ENCODE measurements around the gene WDFY3. TPM values are rescaled to one million over a fixed set of nuclear protein-coding genes. Genes with fewer than 3 reads are reported as not detected.

Gene WDFY3
- polyA plus RNA-seq, 1 of the 3 experiments (the other 2 are of a cell fraction): 13.8 TPM

GRCh38 chr4:84726356-84726755 lies 240.1 kb downstream of the WDFY3 start:
- ChIA-PET POLR2A (no interaction called here), CTCF (interaction anchor here (1.2 to 1.4 kb wide), 2 partner anchors 18 to 245 kb away, joined by 3 to 4 read pairs; no protein-coding TSS in a partner anchor)
- Histone ChIP-seq H3K27me3 (ENCODE audit: insufficient read depth) (no peaks in the 10 kb centered on the region), H3K9ac (no peak overlapping the region), H3K9me2 (no peaks in the 10 kb centered on the region), H3K27ac (ENCODE audit: low read depth in 2 of 2, low read length in 1 of 2) (peak overlapping the region in 1 of 2 experiments; percentile 20; a peak in 2 of 4 replicates), H3K4me3 (ENCODE audit: low read depth in 2 of 2, low read length in 1 of 2) (no peak overlapping the region), H3F3A (replicated peaks; ENCODE audit: insufficient read depth) (no peaks in the 10 kb centered on the region), H3K4me1 (ENCODE audit: control insufficient read depth in 1 of 2, insufficient read depth in 2 of 2, low read depth in 1 of 2, low read length in 1 of 2) (no peaks in the 10 kb centered on the region; a peak in 1 of 4 replicates), H2AFZ (ENCODE audit: low read depth) (no peak overlapping the region), H3K36me3 (replicated peaks in 1 of 2; ENCODE audit: control insufficient read depth in 1 of 2, insufficient read depth in 2 of 2, low read length in 1 of 2) (peaks cover 26 to 46% of the 10 kb centered on the region in 2 experiments), H4K20me1 (ENCODE audit: insufficient read depth) (no peaks in the 10 kb centered on the region), H3K79me2 (ENCODE audit: insufficient read depth) (no peaks in the 10 kb centered on the region), H3K4me2 (no peak overlapping the region), H3K9me3 (no peaks in the 10 kb centered on the region)
- TF ChIP-seq, protein P1, sequence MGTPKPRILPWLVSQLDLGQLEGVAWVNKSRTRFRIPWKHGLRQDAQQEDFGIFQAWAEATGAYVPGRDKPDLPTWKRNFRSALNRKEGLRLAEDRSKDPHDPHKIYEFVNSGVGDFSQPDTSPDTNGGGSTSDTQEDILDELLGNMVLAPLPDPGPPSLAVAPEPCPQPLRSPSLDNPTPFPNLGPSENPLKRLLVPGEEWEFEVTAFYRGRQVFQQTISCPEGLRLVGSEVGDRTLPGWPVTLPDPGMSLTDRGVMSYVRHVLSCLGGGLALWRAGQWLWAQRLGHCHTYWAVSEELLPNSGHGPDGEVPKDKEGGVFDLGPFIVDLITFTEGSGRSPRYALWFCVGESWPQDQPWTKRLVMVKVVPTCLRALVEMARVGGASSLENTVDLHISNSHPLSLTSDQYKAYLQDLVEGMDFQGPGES (IDR thresholded peaks at IDR 0.05; ENCODE audit: low read depth, low read length): no peak
- TF ChIP-seq NFIC (IDR thresholded peaks at IDR 0.05; ENCODE audit: borderline replicate concordance) (no peak), ZBTB33 (IDR thresholded peaks at IDR 0.05; ENCODE audit: borderline replicate concordance, low read depth) (no peak), RFX5 (IDR thresholded peaks at IDR 0.05; ENCODE audit: low read length) (no peak), FOXJ3 (CRISPR knock-in tag; IDR thresholded peaks at IDR 0.05) (no peak), CTCF (IDR thresholded peaks at IDR 0.05) (no peak), ELF1 (IDR thresholded peaks at IDR 0.05) (no peak), PBX3 (IDR thresholded peaks at IDR 0.05) (no peak), USF2 (IDR thresholded peaks at IDR 0.05; ENCODE audit: borderline replicate concordance, low read depth, low read length) (no peak), RXRA (IDR thresholded peaks at IDR 0.05; ENCODE audit: borderline replicate concordance, low read depth) (no peak), TAF1 (IDR thresholded peaks at IDR 0.05; ENCODE audit: borderline replicate concordance, low read depth, low read length) (no peak), RAD21 (IDR thresholded peaks at IDR 0.05; ENCODE audit: low read length) (no peak), EZH2phosphoT487 (IDR thresholded peaks at IDR 0.05; ENCODE audit: borderline replicate concordance, low read depth) (no peak), MXI1 (IDR thresholded peaks at IDR 0.05; ENCODE audit: low read depth, low read length) (no peak)
- no peak for DNase-seq
- 89% methylated on average over 2 of the region's 2 CpGs for WGBS (ENCODE audit: low lambda C conversion rate)

Data from SK-N-SH (cell line).